Upper lobe of right lung (tissue), 1 donor: Measurements from ENCODE around the gene ADARB1. TPM values are rescaled to one million over a fixed set of nuclear protein-coding genes. Genes with fewer than 3 reads are reported as not detected.
A peak's percentile ranks its signal among the peaks of the same experiment; 100 is the strongest.
"Not testable (repeated sequence)": the region's sequence is repeated elsewhere in the genome, so short reads cannot be mapped to it uniquely, and the experiment has no call there.

Experiments used
- ATAC-seq: fragments of 200-7000 bp; cut with Tn5 transposase; one replicate; pipeline ENCODE4 v1.9.1; 2020; ENCODE audit warnings: mild to moderate bottlenecking, moderate library complexity
- DNase-seq: peaks from one replicate; pipeline ENCODE4 v3.0.0-alpha.2; 2020
- H3K27ac ChIP-seq: fragments of 200-600 bp; one replicate; pipeline ENCODE4 v1.8.0; 2022
- H3K27me3 ChIP-seq: fragments of 200-600 bp; one replicate; pipeline ENCODE4 v1.8.0; 2022; ENCODE audit warnings: mild to moderate bottlenecking
- H3K36me3 ChIP-seq: fragments of 200-600 bp; one replicate; pipeline ENCODE4 v1.8.0; 2022
- H3K4me1 ChIP-seq: fragments of 200-600 bp; one replicate; pipeline ENCODE4 v1.8.0; 2022
- H3K4me3 ChIP-seq: fragments of 200-600 bp; one replicate; pipeline ENCODE4 v1.8.0; 2022; ENCODE audit warnings: mild to moderate bottlenecking
- H3K9me3 ChIP-seq: fragments of 200-600 bp; one replicate; pipeline ENCODE4 v1.8.0; 2022
- intact Hi-C: fragments of 100-400 bp; cut with DNase I; formaldehyde crosslinking; loops from one replicate; pipeline ENCODE4 v1.11.0; 2022
- long read RNA-seq: library from polyadenylated mRNA; unstranded; transcript quantifications from one replicate; pipeline ENCODE4 v2.0.0, GENCODE V29; 2021
- total RNA-seq: library from RNA; stranded (reverse); fragmentation: NEBNext Ultra II Directional; extraction: Animal tissue kit (Norgen Biotek cat#: 25700); gene quantifications from one replicate; pipeline ENCODE4 v1.2.1, GENCODE V29; 2021
- TF ChIP-seq, protein P1 (sequence below): fragments of 200-600 bp; IDR thresholded peaks from one replicate; pipeline ENCODE4 v1.8.0; 2022; ENCODE audit warnings: antibody characterized with exemption
- donor health status: DM: no; HTN: yes; CAD: no; lungs with severe emphysema.

Gene ADARB1, protein sequence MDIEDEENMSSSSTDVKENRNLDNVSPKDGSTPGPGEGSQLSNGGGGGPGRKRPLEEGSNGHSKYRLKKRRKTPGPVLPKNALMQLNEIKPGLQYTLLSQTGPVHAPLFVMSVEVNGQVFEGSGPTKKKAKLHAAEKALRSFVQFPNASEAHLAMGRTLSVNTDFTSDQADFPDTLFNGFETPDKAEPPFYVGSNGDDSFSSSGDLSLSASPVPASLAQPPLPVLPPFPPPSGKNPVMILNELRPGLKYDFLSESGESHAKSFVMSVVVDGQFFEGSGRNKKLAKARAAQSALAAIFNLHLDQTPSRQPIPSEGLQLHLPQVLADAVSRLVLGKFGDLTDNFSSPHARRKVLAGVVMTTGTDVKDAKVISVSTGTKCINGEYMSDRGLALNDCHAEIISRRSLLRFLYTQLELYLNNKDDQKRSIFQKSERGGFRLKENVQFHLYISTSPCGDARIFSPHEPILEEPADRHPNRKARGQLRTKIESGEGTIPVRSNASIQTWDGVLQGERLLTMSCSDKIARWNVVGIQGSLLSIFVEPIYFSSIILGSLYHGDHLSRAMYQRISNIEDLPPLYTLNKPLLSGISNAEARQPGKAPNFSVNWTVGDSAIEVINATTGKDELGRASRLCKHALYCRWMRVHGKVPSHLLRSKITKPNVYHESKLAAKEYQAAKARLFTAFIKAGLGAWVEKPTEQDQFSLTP
- 73.6 TPM for total RNA-seq
- long read RNA-seq, full-length matches to known transcripts = 7 of 85 reads
- long read RNA-seq, partial matches to known transcripts = 22 of 85 reads
- long read RNA-seq, other reads (novel, unspliced or antisense) = 56 of 85 reads

DNA sequence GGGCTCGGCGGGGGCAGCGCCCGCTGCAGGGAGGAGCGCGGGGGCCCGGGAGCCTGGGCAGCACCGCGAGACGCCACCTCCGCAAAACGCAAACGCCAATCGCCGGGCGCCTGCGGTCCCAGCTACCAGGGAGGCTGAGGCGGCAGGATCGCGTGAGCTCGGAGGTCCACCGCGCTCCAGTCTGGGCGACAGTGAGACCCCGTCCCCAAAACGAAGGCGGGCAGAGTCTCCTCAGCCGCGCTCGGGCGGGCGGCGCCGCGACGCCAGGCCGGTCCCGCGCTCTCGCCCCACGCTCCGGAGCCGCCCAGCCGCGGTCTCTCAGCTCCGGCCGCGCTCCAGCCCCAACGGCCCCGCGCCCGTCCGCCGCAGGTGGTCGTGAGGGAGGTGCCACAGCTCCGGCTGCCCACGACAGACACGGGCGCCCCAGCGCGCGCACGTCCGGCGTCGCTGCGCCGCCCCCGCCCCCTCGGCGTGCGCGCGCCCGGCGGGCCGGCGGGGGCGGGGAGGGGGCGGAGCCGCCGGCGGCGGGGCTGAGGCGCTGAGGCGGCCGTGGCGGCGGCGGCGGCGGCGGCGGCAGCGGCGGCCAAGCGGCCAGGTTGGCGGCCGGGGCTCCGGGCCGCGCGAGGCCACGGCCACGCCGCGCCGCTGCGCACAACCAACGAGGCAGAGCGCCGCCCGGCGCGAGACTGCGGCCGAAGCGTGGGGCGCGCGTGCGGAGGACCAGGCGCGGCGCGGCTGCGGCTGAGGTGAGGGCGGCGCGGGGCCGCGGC lies at the start of gene ADARB1:
TSS of gene ADARB1 (plus strand) at position 533 of the 770 bp plus-strand sequence. CDS start 97,077 bp downstream, outside the sequence.
- peak; percentile 90 for ATAC-seq
- H3K27ac ChIP-seq = peak within 1 kb of the TSS; percentile 84
- peak within 1 kb of the TSS; percentile 78 for H3K4me3 ChIP-seq
- H3K27me3 ChIP-seq = no peaks in the 10 kb centered on the region
- H3K36me3 ChIP-seq = no peaks in the 10 kb centered on the region
- DNase-seq = peak; percentile 83
- TF ChIP-seq, protein P1, sequence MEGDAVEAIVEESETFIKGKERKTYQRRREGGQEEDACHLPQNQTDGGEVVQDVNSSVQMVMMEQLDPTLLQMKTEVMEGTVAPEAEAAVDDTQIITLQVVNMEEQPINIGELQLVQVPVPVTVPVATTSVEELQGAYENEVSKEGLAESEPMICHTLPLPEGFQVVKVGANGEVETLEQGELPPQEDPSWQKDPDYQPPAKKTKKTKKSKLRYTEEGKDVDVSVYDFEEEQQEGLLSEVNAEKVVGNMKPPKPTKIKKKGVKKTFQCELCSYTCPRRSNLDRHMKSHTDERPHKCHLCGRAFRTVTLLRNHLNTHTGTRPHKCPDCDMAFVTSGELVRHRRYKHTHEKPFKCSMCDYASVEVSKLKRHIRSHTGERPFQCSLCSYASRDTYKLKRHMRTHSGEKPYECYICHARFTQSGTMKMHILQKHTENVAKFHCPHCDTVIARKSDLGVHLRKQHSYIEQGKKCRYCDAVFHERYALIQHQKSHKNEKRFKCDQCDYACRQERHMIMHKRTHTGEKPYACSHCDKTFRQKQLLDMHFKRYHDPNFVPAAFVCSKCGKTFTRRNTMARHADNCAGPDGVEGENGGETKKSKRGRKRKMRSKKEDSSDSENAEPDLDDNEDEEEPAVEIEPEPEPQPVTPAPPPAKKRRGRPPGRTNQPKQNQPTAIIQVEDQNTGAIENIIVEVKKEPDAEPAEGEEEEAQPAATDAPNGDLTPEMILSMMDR = no peak
- no peaks in the 10 kb centered on the region for H3K9me3 ChIP-seq
- intact Hi-C loops = no loop called here
- H3K4me1 ChIP-seq = peaks cover 27% of the 10 kb centered on the region

DNA sequence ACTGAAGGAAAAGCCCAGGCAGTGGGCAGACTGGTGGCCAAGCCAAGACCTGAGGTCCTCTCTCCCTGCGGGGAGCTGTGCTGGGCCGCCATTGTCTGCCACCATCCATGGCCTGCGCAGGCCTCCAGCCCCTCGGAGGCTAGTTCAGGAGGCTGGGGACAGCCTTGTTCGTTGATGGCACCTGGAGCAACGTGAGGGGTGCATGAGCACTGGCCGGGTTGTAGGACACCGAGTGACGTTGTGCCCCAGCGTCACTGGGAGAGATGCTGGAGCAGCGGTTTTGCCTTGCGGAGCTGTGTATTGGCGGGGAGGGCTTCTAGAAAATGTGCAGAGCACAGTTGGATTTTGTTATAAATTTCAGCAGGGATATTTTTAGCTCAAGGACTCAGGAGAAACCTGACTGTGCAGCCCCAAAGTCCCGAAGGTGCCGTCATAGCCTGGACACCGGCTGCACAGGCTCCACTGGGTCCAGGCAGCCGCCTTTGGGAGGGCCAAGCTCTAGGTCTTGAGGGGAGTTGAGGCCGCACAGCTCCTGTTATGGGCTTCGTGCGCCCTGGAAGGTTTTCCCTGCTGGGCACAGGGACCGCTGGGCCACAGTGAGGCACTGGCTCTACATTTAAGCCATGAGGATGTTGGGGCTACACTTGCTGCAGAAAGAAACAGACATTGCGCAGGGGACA lies 48.2 kb upstream of the ADARB1 start:
- H3K27ac ChIP-seq = no peak overlapping the region
- no peaks in the 10 kb centered on the region for H3K27me3 ChIP-seq
- no peak overlapping the region for H3K4me3 ChIP-seq
- TF ChIP-seq, protein P1 = no peak
- H3K4me1 ChIP-seq = peaks cover 4% of the 10 kb centered on the region
- no peaks in the 10 kb centered on the region for H3K36me3 ChIP-seq
- intact Hi-C loops = no loop called here
- ATAC-seq = no peak
- DNase-seq = no peak
- no peaks in the 10 kb centered on the region for H3K9me3 ChIP-seq

DNA sequence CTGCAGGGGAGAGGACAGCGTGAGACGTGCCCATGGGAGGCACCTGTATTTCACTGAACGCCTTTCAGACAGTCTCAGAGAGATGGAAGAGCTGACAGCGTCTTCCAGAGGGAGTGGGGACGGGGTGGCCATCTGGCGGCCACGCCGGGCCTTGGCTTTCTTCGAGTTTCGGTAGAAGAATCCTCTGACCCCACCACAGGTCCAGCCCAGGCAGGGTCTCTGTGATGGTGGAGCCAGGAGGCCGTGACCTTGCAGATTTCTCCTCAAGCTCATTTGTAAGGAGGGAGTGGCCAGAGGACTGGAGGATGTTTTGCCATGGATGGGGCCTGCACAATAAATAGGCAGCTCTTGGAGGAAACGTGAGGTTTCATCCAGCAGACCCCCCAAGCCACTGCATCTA lies 47.6 kb upstream of the ADARB1 start:
- TF ChIP-seq, protein P1 = no peak
- H3K4me3 ChIP-seq = no peak overlapping the region
- intact Hi-C loops = no loop called here
- no peak for ATAC-seq
- H3K36me3 ChIP-seq = no peaks in the 10 kb centered on the region
- H3K27ac ChIP-seq = no peak overlapping the region
- DNase-seq = no peak
- no peaks in the 10 kb centered on the region for H3K27me3 ChIP-seq
- H3K9me3 ChIP-seq = no peaks in the 10 kb centered on the region
- H3K4me1 ChIP-seq = peaks cover 10% of the 10 kb centered on the region

DNA sequence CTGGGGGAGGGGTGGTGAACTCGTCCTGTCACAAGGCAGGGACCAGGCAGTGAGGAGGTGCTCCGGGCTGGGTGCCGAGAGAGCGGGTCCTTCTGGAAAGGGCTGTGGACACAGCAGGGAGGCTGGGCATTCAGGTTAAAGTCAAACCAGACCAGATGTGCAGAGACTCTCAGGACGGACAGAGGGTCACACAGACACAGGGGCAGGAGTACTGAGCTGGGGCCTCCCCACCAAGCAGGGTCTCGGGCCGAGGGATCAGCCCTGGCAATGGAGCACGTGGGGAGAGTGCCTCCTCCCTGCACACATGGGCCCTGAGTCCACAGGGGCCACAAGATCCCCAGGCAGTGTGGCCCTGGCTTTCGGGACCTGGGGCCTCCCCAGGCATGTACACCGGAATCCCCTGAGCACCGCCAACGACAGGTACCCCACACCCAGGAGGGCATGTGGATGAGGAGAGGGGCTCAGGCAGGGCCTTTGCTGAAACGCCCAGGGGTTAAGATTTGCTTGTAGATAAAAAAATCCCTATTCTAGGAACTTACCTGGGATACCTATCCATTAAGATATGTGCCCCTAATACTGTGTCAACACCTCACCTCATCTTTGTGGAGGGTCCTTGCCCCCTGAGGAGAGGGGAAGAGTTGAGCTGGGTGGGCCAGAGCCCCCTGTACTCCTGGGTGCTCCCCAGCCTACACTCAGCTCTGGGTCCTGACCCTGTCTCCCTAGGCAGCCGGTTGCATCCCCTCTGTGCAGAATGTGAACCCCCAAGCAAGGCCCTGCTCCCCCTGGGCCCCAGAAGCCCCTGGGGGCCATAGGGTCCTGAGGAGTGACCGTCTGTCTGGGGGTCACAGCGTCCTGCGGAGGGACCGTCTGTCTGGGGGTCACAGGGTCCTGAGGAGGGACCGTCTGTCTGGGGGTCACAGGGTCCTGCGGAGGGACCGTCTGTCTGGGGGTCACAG lies 46.9 kb upstream of the ADARB1 start:
- intact Hi-C loops = no loop called here
- no peaks in the 10 kb centered on the region for H3K36me3 ChIP-seq
- ATAC-seq (no peak), DNase-seq (no peak)
- no peak overlapping the region for H3K27ac ChIP-seq
- H3K4me1 ChIP-seq = peaks cover 10% of the 10 kb centered on the region
- TF ChIP-seq, protein P1 = no peak
- no peak overlapping the region for H3K4me3 ChIP-seq
- no peaks in the 10 kb centered on the region for H3K9me3 ChIP-seq
- H3K27me3 ChIP-seq = no peaks in the 10 kb centered on the region

DNA sequence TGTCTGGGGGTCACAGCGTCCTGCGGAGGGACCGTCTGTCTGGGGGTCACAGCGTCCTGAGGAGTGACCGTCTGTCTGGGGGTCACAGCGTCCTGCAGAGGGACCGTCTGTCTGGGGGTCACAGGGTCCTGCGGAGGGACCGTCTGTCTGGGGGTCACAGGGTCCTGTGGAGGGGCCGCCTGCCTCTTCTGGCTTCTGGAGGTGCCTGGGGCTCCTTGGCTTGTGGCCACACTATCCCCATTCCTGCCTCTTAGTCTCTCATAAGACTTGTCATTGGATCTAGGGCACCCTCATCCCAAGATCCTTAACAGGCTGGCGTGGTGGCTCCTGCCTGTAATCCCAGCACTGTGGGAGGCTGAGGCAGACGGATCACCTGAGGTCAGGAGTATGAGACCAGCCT lies 45.7 kb upstream of the ADARB1 start:
- intact Hi-C loops, H3K27ac ChIP-seq, DNase-seq, H3K36me3 ChIP-seq, H3K27me3 ChIP-seq, H3K4me1 ChIP-seq, H3K4me3 ChIP-seq, ATAC-seq, H3K9me3 ChIP-seq: not testable (repeated sequence)
